LNCaP clone FGC (cell line): ENCODE results near the gene PLXNB3.
"Not testable (repeated sequence)": the region's sequence is repeated elsewhere in the genome, so short reads cannot be mapped to it uniquely, and the experiment has no call there.

Experiments
- DNase-seq: peaks from one replicate; pipeline ENCODE4 v3.0.0-alpha.2; 2011; ENCODE audit warnings: low read depth
- H3K4me3 ChIP-seq: 2 replicates; pipeline ENCODE4 v1.5.1; 2011; ENCODE audit warnings: mild to moderate bottlenecking, low read depth, low read length, control low read depth
- TF ChIP-seq, protein P1 (sequence below): IDR thresholded peaks from 2 replicates; pipeline ENCODE4 v1.5.1; 2012; ENCODE audit warnings: mild to moderate bottlenecking; ENCODE audit not compliant: control insufficient read depth, insufficient read depth; ENCODE audit errors: extremely low read depth

Gene PLXNB3

DNA sequence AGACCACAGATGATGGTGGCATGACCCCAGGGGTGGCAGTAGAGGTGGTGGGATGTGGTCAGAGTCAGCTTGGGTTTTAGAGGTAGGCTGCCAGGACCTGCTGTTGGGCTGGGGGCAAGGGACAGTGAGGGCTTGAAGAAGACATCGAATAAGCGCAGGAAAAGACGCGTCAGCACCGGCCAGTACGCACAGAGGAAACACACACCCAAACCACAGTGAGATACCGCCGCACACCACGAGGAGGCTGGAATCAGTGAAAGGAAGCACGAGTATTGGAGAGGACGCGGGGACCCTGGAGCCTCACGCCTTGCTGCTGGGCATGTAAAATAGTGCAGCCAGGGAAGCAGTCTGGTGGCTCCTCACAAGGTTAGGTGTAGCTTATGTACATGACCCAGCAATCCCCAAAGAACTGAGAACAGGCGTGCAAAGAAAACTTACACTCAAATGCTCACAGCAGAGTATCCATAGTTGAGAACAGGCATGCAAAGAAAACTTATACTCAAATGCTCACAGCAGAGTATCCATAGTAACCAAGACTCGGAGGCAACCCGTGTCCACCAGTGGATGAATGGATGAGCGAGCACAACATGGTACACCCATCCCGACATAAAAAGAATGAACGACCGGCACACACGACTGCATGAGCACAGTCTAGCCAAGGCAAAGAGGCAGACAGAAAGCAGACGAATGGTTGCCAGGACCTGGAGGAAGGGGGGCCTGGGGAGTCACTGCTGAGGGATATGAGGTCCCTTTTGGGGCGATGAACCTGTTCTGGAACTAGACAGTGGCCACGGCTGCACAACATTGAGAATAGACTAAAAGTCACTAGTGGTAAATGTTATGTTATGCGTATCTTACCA, 53.0 kb downstream of the PLXNB3 start:
- H3K4me3 ChIP-seq: no peak overlapping the region
- TF ChIP-seq, protein P1, sequence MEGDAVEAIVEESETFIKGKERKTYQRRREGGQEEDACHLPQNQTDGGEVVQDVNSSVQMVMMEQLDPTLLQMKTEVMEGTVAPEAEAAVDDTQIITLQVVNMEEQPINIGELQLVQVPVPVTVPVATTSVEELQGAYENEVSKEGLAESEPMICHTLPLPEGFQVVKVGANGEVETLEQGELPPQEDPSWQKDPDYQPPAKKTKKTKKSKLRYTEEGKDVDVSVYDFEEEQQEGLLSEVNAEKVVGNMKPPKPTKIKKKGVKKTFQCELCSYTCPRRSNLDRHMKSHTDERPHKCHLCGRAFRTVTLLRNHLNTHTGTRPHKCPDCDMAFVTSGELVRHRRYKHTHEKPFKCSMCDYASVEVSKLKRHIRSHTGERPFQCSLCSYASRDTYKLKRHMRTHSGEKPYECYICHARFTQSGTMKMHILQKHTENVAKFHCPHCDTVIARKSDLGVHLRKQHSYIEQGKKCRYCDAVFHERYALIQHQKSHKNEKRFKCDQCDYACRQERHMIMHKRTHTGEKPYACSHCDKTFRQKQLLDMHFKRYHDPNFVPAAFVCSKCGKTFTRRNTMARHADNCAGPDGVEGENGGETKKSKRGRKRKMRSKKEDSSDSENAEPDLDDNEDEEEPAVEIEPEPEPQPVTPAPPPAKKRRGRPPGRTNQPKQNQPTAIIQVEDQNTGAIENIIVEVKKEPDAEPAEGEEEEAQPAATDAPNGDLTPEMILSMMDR: no peak
- DNase-seq: no peak

GRCh38 chrX:153818064-153818463, 54.0 kb downstream of the PLXNB3 start:
- not testable (repeated sequence) for H3K4me3 ChIP-seq, DNase-seq

GRCh38 chrX:153818571-153819383, 54.7 kb downstream of the PLXNB3 start:
- TF ChIP-seq, protein P1: no peak
- no peak for DNase-seq
- 0 out of 2 replicates have a peak overlapping the region, but pooled peaks have one; percentile 15 for H3K4me3 ChIP-seq

DNA sequence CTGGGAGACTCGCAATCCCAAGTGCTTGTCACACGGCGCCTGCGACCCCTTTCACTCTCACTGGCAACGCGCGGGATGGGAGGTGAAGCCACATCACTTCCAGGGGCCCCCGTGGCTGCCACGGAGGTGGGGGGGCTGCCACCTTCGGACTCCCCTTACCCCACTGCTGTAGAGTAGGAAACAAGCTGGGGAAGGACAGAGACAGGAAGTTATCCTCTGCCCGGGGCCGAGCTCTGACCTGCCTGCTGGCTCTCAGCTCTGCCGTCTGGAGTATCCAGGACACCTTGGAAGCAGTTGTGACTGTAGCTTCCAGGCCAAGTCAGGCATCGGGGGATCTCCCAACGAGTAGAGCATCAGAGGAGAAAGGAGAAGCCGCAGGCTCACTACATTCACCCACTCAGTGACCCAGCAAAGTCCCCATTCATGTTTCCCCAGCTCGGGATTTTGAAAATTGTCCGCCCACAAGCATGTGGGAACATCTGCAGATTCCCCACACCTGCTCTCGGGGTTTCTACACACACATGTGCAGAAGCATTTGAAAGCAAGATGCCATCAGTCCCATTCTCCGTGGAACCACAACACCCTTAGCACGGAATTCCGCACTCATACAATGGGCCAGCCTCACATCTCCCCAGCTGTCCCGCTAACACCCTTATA, 55.5 kb downstream of the PLXNB3 start:
- 0 out of 2 replicates have a peak overlapping the region, but pooled peaks have one; percentile 15 for H3K4me3 ChIP-seq
- TF ChIP-seq, protein P1: no peak
- no peak for DNase-seq

DNA sequence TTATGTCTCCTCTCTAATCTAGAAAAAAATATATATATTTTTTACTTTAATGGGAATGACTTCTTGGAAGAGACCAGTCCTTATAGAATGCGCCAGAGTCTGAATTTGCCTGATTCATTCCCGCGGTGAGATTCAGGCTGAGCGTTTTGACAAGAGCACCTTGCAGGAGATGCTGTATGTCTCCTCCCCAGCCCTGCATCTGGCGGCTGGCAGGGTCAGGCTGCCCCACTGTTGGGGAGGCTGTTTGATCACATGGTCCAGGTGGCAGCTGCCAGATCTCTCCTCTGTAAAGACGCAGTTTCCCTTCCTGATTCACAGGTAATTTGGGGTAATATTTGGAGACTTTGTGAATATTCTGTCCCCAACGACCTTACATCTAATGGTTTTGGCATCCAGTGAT, 56.6 kb downstream of the PLXNB3 start:
- no peak overlapping the region for H3K4me3 ChIP-seq
- TF ChIP-seq, protein P1: no peak
- DNase-seq: no peak

- DNase-seq: no peak
Observed at GRCh38 chrX:153821066-153821465, 57.0 kb downstream of the PLXNB3 start.

More at GRCh38 chrX:153821066-153821465, 57.0 kb downstream of the PLXNB3 start:
- H3K4me3 ChIP-seq: no peak overlapping the region
- TF ChIP-seq, protein P1: no peak
